Fibroblast of lung (primary cell): ENCODE results near the gene SH2D7. TPM values are rescaled to one million over a fixed set of nuclear protein-coding genes. Genes with fewer than 3 reads are reported as not detected.

ENCODE experiments used
- DNase-seq, 2 donors: peaks; one replicate each; pipeline versions ENCODE4 v3.0.0 to v3.0.0-alpha.2; 2010; ENCODE audit warnings: low read depth in 2 of 2
- H2AFZ ChIP-seq: 2 replicates; pipeline ENCODE4 v1.5.1; 2012; ENCODE audit warnings: low read length, control low read depth, inconsistent platforms
- H3K27ac ChIP-seq: 2 replicates; pipeline ENCODE4 v1.5.1; 2011; ENCODE audit warnings: low read length, control low read depth; ENCODE audit not compliant: insufficient read depth
- H3K27me3 ChIP-seq: 2 replicates; pipeline ENCODE4 v1.5.1; 2011; ENCODE audit warnings: mild to moderate bottlenecking, low read length; ENCODE audit not compliant: control insufficient read depth, insufficient read depth
- H3K36me3 ChIP-seq: 2 replicates; pipeline ENCODE4 v1.5.1; 2011; ENCODE audit warnings: low read length; ENCODE audit not compliant: control insufficient read depth, insufficient read depth
- H3K4me1 ChIP-seq: 2 replicates; pipeline ENCODE4 v1.5.1; 2011; ENCODE audit warnings: low read length; ENCODE audit not compliant: control insufficient read depth, insufficient read depth; ENCODE audit errors: extremely low read depth
- H3K4me2 ChIP-seq: 2 replicates; pipeline ENCODE4 v1.5.1; 2011; ENCODE audit warnings: low read length, control low read depth; ENCODE audit not compliant: insufficient read depth; ENCODE audit errors: extremely low read depth
- H3K4me3 ChIP-seq, 4 experiments: fragments of 200-600 bp in 1 of 4; sonication (generic) in 1 of 4; replicated peaks in 1 of 4; 2 replicates each; pipeline ENCODE4 v1.5.1; 2011 to 2016; ENCODE audit warnings: low read length in 4 of 4, low read depth in 3 of 4, mild to moderate bottlenecking in 3 of 4, control low read depth in 2 of 4, inconsistent platforms in 1 of 4, mixed read lengths in 1 of 4; ENCODE audit not compliant: insufficient read depth in 1 of 4; ENCODE audit errors: control extremely low read depth in 1 of 4
- H3K79me2 ChIP-seq: 2 replicates; pipeline ENCODE4 v1.5.1; 2012; ENCODE audit warnings: mild to moderate bottlenecking, low read length, inconsistent platforms; ENCODE audit not compliant: control insufficient read depth, insufficient read depth
- H3K9ac ChIP-seq: 2 replicates; pipeline ENCODE4 v1.5.1; 2011; ENCODE audit warnings: mild to moderate bottlenecking, low read length, control low read depth; ENCODE audit not compliant: insufficient read depth
- H3K9me3 ChIP-seq: 2 replicates; pipeline ENCODE4 v1.5.1; 2012; ENCODE audit warnings: low read depth, low read length; ENCODE audit not compliant: control insufficient read depth, insufficient read depth
- H4K20me1 ChIP-seq: 2 replicates; pipeline ENCODE4 v1.5.1; 2011; ENCODE audit warnings: low read length; ENCODE audit not compliant: control insufficient read depth, insufficient read depth; ENCODE audit errors: extremely low read depth
- CTCF ChIP-seq, 2 donors: IDR thresholded peaks in 1 of 2; conservative IDR thresholded peaks in 1 of 2; 1 replicate in 1 of 2; 2 replicates in 1 of 2; pipeline ENCODE4 v1.5.1; 2011 to 2012; ENCODE audit warnings: low read length in 2 of 2, control low read depth in 1 of 2, inconsistent platforms in 1 of 2, low read depth in 1 of 2, mild to moderate bottlenecking in 1 of 2
- EZH2 ChIP-seq: IDR thresholded peaks from 2 replicates; pipeline ENCODE4 v1.5.1; 2012; ENCODE audit warnings: low read length, control low read depth, mild to moderate bottlenecking; ENCODE audit errors: missing control alignments
- polyA plus RNA-seq, 2 donors: library from polyadenylated mRNA; depleted of rRNA in 1 of 2; stranded (reverse) in 1 of 2; unstranded in 1 of 2; fragments of >200 nt; gene quantifications; 2 replicates each; pipeline ENCODE4 v1.2.1, GENCODE V29; 2011 to 2012; ENCODE audit warnings: missing spikeins in 1 of 2
- total RNA-seq: library from RNA; depleted of rRNA; stranded (reverse); fragments of >200 nt; gene quantifications from 2 replicates; pipeline ENCODE4 v1.2.1, GENCODE V29; 2014

Gene SH2D7
- total and polyA plus RNA-seq, 2 donors (not counting 1 experiment from before 2014, with no cell fraction given): 0.03 TPM; not detected in 1

DNA sequence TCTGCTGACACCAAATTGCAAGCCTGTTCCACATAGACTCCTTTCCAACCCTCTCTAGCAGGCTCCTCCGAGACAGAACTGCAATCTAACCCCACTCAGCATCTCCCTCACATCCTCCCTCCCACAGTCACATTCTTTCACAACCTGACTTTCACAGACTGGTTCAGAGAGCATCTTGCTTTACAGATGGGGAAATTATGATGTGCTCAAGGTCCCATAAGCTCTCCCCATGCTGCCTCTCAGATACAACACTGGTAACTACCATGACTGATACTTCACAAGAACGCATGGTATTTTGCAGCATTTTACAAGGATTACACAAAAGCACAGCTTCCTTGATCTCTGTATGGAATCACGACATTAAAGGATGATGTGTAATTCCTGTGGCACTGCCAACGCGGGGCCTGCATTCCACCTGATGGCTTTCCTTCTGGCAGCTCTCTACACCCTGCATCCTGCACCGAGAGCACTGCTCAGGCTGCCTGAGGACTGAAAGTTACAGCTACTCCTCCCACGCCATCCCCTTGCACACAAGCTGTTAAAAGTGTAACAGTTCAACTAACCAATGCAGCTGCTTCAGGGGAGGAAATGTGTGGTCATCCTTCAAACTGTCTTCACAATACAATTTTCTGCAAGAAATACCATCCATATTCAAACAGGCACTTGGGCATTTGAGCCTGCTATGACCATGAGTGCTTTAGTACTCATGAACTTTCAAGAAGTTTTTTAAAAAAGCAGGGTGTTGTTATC, 42.5 kb upstream of the SH2D7 start:
- peak overlapping the region; percentile 62 for H3K27ac ChIP-seq
- peaks cover 6% of the 10 kb centered on the region for H3K36me3 ChIP-seq
- H4K20me1 ChIP-seq: no peaks in the 10 kb centered on the region
- H3K4me1 ChIP-seq: peaks cover 26% of the 10 kb centered on the region
- H2AFZ ChIP-seq: no peak overlapping the region
- TF ChIP-seq EZH2: no peak
- no peak for TF ChIP-seq CTCF (conservative IDR thresholded peaks at IDR 0.05 in 1 of 2, IDR thresholded peaks at IDR 0.05 in 1 of 2; ENCODE audit: low read depth in 1 of 2, low read length in 2 of 2)
- no peak overlapping the region for H3K9ac ChIP-seq
- H3K27me3 ChIP-seq: no peaks in the 10 kb centered on the region
- peak overlapping the region; percentile 29 for H3K4me2 ChIP-seq
- H3K79me2 ChIP-seq: peaks cover 2% of the 10 kb centered on the region
- peak; percentile 28 to 92 for DNase-seq
- H3K4me3 ChIP-seq: no peak overlapping the region
- H3K9me3 ChIP-seq: no peaks in the 10 kb centered on the region

DNA sequence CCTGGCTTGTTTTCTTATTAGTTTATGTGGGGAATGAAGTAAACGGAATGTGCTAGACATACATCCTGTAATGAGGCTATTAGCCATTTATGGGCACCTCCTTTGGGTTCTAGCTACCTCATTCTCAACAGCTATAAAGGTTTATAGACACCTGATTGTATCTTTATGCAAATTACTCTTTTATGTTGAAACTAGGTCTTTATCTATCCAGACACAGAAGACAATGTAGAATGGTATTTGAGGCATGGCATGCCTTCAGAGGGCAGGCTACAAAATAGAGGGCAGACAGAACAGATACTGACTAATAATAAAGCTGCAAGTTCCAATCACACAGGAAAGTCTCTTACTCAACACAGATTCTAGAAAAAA, 41.9 kb upstream of the SH2D7 start:
- Histone ChIP-seq H3K27ac (peak overlapping the region; percentile 62), H3K9me3 (no peaks in the 10 kb centered on the region), H3K9ac (no peak overlapping the region), H3K79me2 (peaks cover 7% of the 10 kb centered on the region), H3K4me1 (peaks cover 26% of the 10 kb centered on the region), H2AFZ (no peak overlapping the region), H3K36me3 (peaks cover 6% of the 10 kb centered on the region), H3K27me3 (no peaks in the 10 kb centered on the region), H3K4me3 (no peak overlapping the region), H4K20me1 (no peaks in the 10 kb centered on the region), H3K4me2 (peak overlapping the region; percentile 28)
- no peak for TF ChIP-seq EZH2
- no peak for TF ChIP-seq CTCF (conservative IDR thresholded peaks at IDR 0.05 in 1 of 2, IDR thresholded peaks at IDR 0.05 in 1 of 2; ENCODE audit: low read depth in 1 of 2, low read length in 2 of 2)
- peak in 1 of 2 donors; percentile 56 for DNase-seq

DNA sequence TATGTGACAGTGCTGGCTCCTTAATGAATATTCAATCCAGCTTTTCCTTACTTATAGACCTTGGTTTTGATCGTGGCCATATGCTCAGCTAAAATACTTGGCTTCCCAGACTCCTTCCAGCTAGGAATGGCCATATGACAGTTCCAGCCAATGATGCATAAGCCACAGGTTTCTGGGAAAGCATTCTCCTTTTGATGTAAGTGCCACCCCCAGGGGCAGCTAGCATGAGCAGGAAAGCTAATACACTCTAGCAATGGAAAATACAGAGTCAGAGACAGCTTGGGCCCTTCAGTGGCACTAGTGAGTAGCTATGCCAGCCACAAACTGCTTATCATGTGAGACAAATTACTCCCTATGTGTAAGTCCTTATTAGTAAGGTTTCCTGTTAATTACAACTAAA, 41.5 kb upstream of the SH2D7 start:
- TF ChIP-seq EZH2 (no peak), CTCF (conservative IDR thresholded peaks at IDR 0.05 in 1 of 2, IDR thresholded peaks at IDR 0.05 in 1 of 2; ENCODE audit: low read depth in 1 of 2, low read length in 2 of 2) (no peak)

More for the DNA sequence above, 41.5 kb upstream of the SH2D7 start:
- peaks cover 11% of the 10 kb centered on the region for H3K79me2 ChIP-seq
- no peak overlapping the region for H2AFZ ChIP-seq
- H3K36me3 ChIP-seq: peaks cover 6% of the 10 kb centered on the region
- H3K27ac ChIP-seq: peak overlapping the region; percentile 62
- no peaks in the 10 kb centered on the region for H3K27me3 ChIP-seq
- H3K9ac ChIP-seq: no peak overlapping the region
- H4K20me1 ChIP-seq: no peaks in the 10 kb centered on the region
- DNase-seq: peak in 1 of 2 donors; percentile 62
- no peak overlapping the region for H3K4me3 ChIP-seq
- H3K4me2 ChIP-seq: no peak overlapping the region
- H3K9me3 ChIP-seq: no peaks in the 10 kb centered on the region
- peaks cover 28% of the 10 kb centered on the region for H3K4me1 ChIP-seq
